ENCODE results near the gene MARCHF10.

Gene MARCHF10

GRCh38 chr17:62666801-62667591 is 141.1 kb downstream of the MARCHF10 start:
- H3K27ac ChIP-seq: peak overlapping the region; percentile 91
- POLR2A ChIA-PET (ENCODE audit: low non-redundant PET): no interaction called here

DNA sequence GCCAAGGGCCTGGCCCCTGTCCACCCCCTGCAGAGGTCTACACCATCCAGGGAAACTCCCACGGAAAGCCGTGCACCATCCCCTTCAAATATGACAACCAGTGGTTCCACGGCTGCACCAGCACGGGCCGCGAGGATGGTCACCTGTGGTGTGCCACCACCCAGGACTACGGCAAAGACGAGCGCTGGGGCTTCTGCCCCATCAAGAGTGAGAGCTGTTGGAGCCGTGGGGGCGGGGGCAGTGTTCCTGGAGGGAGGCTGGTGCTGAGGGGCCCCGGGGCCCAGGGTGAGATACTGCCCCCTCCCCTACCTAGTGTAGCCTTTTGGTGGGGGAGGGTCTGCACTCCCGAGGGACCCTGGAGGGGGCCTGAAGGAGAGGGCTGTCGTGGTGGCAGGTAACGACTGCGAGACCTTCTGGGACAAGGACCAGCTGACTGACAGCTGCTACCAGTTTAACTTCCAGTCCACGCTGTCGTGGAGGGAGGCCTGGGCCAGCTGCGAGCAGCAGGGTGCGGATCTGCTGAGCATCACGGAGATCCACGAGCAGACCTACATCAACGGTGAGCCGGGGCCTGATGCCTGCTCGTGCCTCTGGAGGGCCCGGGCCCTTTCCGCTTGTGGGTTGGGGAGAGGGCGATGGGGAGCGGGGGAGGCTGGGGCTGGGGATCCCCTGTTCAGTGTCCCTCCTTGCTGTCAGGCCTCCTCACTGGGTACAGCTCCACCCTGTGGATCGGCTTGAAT is 141.9 kb downstream of the MARCHF10 start:
- H3K27ac ChIP-seq: 0 out of 2 replicates have a peak overlapping the region, but pooled peaks have one; percentile 91
- ChIA-PET CTCF (no interaction called here), POLR2A (ENCODE audit: low non-redundant PET) (no interaction called here)
- TF ChIP-seq, protein P1, sequence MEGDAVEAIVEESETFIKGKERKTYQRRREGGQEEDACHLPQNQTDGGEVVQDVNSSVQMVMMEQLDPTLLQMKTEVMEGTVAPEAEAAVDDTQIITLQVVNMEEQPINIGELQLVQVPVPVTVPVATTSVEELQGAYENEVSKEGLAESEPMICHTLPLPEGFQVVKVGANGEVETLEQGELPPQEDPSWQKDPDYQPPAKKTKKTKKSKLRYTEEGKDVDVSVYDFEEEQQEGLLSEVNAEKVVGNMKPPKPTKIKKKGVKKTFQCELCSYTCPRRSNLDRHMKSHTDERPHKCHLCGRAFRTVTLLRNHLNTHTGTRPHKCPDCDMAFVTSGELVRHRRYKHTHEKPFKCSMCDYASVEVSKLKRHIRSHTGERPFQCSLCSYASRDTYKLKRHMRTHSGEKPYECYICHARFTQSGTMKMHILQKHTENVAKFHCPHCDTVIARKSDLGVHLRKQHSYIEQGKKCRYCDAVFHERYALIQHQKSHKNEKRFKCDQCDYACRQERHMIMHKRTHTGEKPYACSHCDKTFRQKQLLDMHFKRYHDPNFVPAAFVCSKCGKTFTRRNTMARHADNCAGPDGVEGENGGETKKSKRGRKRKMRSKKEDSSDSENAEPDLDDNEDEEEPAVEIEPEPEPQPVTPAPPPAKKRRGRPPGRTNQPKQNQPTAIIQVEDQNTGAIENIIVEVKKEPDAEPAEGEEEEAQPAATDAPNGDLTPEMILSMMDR (conservative IDR thresholded peaks at IDR 0.05; ENCODE audit: low read depth): no peak
- no peak for DNase-seq (ENCODE audit: low spot score)

More at GRCh38 chr17:62666801-62667591, 141.1 kb downstream of the MARCHF10 start:
- CTCF ChIA-PET: no interaction called here
- DNase-seq (ENCODE audit: low spot score): no peak
- TF ChIP-seq, protein P1 (conservative IDR thresholded peaks at IDR 0.05; ENCODE audit: low read depth): no peak

GRCh38 chr17:62665599-62665998 is 142.5 kb downstream of the MARCHF10 start:
- no peak overlapping the region for H3K27ac ChIP-seq
- ChIA-PET POLR2A (ENCODE audit: low non-redundant PET) (no interaction called here), CTCF (no interaction called here)
- DNase-seq (ENCODE audit: low spot score): no peak
- TF ChIP-seq, protein P1 (conservative IDR thresholded peaks at IDR 0.05; ENCODE audit: low read depth): no peak

DNA sequence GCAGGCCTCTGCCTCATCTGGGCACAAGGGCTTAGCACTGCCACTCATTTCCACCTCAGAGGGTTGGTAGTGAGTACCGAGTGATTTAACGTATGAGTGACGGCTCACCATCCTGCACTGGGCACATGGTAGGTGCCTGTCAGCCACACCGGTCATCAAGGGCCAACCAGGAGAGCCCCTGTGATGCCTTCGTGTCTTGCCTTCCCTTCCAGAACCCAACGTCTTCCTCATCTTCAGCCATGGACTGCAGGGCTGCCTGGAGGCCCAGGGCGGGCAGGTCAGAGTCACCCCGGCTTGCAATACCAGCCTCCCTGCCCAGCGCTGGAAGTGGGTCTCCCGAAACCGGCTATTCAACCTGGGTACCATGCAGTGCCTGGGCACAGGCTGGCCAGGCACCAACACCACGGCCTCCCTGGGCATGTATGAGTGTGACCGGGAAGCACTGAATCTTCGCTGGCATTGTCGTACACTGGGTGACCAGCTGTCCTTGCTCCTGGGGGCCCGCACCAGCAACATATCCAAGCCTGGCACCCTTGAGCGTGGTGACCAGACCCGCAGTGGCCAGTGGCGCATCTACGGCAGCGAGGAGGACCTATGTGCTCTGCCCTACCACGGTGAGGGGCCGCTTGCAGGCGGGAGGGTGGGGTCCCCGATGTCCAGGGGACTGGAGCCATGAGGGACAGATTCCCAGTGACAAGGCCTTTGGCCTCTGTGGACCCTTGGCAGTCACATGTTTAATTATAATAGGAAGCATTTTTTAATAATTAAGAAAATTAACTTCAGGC is 143.6 kb downstream of the MARCHF10 start:
- no peak for DNase-seq (ENCODE audit: low spot score)
- TF ChIP-seq, protein P1 (conservative IDR thresholded peaks at IDR 0.05; ENCODE audit: low read depth): no peak
- ChIA-PET POLR2A (ENCODE audit: low non-redundant PET) (interaction anchor here (0.7 kb wide), 1 partner anchor 73 kb away, joined by 4 read pairs; no protein-coding TSS in a partner anchor), CTCF (no interaction called here)
- H3K27ac ChIP-seq: peak overlapping the region; percentile 2; the same call in 1 of the 2 replicates

DNA sequence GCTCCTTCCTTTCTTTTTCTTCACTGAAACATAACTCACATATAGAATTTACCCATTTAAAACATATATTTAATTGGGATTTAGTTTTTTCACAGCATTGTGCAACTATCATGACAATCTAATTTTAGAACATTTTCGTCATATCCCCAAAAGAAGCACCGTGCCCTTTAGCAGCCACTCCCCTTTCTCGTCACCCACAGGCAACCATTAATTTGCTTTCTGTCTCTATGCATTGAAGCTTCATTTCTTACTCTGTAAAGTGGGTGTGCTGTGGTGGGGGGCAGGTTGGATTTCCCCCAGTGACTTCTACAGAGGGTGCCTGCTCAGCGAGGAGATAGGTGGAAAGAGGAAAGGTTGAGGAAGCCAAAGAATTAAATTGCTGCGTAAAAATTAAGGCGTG is 144.8 kb downstream of the MARCHF10 start:
- no peak overlapping the region for H3K27ac ChIP-seq
- TF ChIP-seq, protein P1 (conservative IDR thresholded peaks at IDR 0.05; ENCODE audit: low read depth): no peak
- CTCF ChIA-PET: interaction anchor here (0.6 kb wide), 1 partner anchor 153 kb away, joined by 3 read pairs; no protein-coding TSS in a partner anchor
- no peak for DNase-seq (ENCODE audit: low spot score)
- POLR2A ChIA-PET (ENCODE audit: low non-redundant PET): no interaction called here

GRCh38 chr17:62662855-62663254 is 145.3 kb downstream of the MARCHF10 start:
- TF ChIP-seq, protein P1 (conservative IDR thresholded peaks at IDR 0.05; ENCODE audit: low read depth): no peak
- no peak for DNase-seq (ENCODE audit: low spot score)
- CTCF ChIA-PET: interaction anchor here (0.6 kb wide), 1 partner anchor 152 kb away, joined by 3 read pairs; no protein-coding TSS in a partner anchor
- no peak overlapping the region for H3K27ac ChIP-seq
- POLR2A ChIA-PET (ENCODE audit: low non-redundant PET): no interaction called here
